ENCODE data around the gene TNIP1.

Gene TNIP1

DNA sequence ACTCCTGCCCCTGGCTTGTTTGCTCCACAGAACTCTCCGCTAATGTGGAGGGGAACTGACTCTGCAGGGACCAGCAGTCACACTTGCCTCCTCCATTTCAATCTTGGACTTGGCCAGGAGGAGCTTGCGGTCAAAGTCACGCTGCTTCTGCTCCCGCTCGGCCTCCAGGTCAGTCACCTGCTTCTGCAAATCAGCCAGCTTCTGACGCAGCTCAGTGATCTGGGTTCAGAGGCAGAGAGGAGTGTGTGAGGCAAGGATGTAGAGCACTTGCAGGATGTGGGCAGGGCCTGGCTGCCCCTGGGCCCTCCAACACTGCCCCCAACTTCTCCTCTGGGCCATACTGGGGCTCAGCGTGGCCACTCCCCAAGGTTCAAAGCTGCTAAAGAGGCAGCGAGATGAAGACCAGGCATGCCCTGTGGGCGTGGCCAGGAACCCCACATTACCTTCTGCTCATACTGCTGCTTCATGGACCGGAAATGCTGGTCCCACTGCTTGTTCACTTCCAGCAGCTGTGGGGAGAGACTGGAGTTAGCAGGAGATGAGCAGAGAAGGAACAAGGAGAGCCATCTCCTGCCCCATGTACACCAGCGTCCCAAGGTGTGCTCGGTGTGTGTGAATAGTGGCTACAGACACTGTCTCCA, 38.3 kb downstream of the TNIP1 start:
- Mint-ChIP-seq H3K36me3 (ENCODE audit: low read depth) (peaks cover 100% of the 10 kb centered on the region), H3K4me3 (no peak overlapping the region), H3K27ac (no peak overlapping the region), H3K4me1 (ENCODE audit: low read depth) (no peaks in the 10 kb centered on the region), H3K9me3 (no peaks in the 10 kb centered on the region), H3K27me3 (no peaks in the 10 kb centered on the region)
- intact Hi-C loops (cut with micrococcal nuclease), result no loop called here

- intact Hi-C loops (cut with micrococcal nuclease), result no loop called here
- H3K4me1 Mint-ChIP-seq (ENCODE audit: low read depth), result no peaks in the 10 kb centered on the region
- H3K36me3 Mint-ChIP-seq (ENCODE audit: low read depth), result peaks cover 100% of the 10 kb centered on the region
- H3K4me3 Mint-ChIP-seq, result no peak overlapping the region
- H3K27me3 Mint-ChIP-seq, result no peaks in the 10 kb centered on the region
- H3K27ac Mint-ChIP-seq, result no peak overlapping the region
- no peaks in the 10 kb centered on the region for H3K9me3 Mint-ChIP-seq
Observed at GRCh38 chr5:151041577-151042268, 39.1 kb downstream of the TNIP1 start.

DNA sequence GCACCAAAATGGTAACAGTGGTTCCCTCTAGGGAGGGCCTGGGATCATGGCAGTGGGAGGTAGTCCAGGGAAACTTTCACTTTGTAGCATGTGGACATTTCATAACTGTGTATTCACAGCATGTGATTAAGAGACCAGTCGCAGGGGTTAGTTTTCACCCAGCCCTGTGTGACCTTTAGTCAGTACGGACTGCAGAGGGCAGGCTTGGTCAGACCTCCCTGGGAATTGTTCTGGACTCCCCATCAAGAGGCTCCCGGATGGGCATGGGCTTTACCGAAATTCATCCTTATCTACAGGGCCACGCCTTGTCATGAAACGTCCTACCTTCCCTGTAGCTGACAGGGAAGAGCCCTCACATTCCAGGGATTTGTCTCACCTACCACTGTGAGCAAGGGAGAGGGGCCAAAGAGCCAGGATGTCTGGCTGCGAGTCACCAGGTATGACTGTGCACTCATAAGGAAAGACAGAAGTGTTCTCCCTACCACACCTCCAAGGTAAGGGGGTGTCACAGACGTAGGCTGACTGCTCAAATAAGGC, 40.6 kb downstream of the TNIP1 start:
- H3K27me3 Mint-ChIP-seq, result no peaks in the 10 kb centered on the region
- intact Hi-C loops (cut with micrococcal nuclease), result no loop called here
- peaks cover 99% of the 10 kb centered on the region for H3K36me3 Mint-ChIP-seq (ENCODE audit: low read depth)
- no peak overlapping the region for H3K27ac Mint-ChIP-seq
- H3K4me1 Mint-ChIP-seq (ENCODE audit: low read depth), result no peaks in the 10 kb centered on the region
- H3K9me3 Mint-ChIP-seq, result no peaks in the 10 kb centered on the region
- H3K4me3 Mint-ChIP-seq, result no peak overlapping the region

GRCh38 chr5:151039665-151040064, 41.2 kb downstream of the TNIP1 start:
- no peak overlapping the region for H3K4me3 Mint-ChIP-seq
- peaks cover 99% of the 10 kb centered on the region for H3K36me3 Mint-ChIP-seq (ENCODE audit: low read depth)
- H3K4me1 Mint-ChIP-seq (ENCODE audit: low read depth), result no peaks in the 10 kb centered on the region
- H3K27ac Mint-ChIP-seq, result no peak overlapping the region
- intact Hi-C loops (cut with micrococcal nuclease), result no loop called here
- no peaks in the 10 kb centered on the region for H3K27me3 Mint-ChIP-seq
- no peaks in the 10 kb centered on the region for H3K9me3 Mint-ChIP-seq

GRCh38 chr5:151038801-151039238, 42.0 kb downstream of the TNIP1 start:
- intact Hi-C loops (cut with micrococcal nuclease), result no loop called here
- Mint-ChIP-seq H3K9me3 (no peaks in the 10 kb centered on the region), H3K4me1 (ENCODE audit: low read depth) (no peaks in the 10 kb centered on the region), H3K27me3 (no peaks in the 10 kb centered on the region), H3K36me3 (ENCODE audit: low read depth) (peaks cover 99% of the 10 kb centered on the region), H3K27ac (no peak overlapping the region), H3K4me3 (no peak overlapping the region)

GRCh38 chr5:151038412-151038745, 42.5 kb downstream of the TNIP1 start:
- intact Hi-C loops (cut with micrococcal nuclease), result no loop called here
- H3K27me3 Mint-ChIP-seq, result no peaks in the 10 kb centered on the region
- peaks cover 99% of the 10 kb centered on the region for H3K36me3 Mint-ChIP-seq (ENCODE audit: low read depth)
- H3K9me3 Mint-ChIP-seq, result no peaks in the 10 kb centered on the region
- H3K4me3 Mint-ChIP-seq, result no peak overlapping the region
- no peaks in the 10 kb centered on the region for H3K4me1 Mint-ChIP-seq (ENCODE audit: low read depth)
- no peak overlapping the region for H3K27ac Mint-ChIP-seq

DNA sequence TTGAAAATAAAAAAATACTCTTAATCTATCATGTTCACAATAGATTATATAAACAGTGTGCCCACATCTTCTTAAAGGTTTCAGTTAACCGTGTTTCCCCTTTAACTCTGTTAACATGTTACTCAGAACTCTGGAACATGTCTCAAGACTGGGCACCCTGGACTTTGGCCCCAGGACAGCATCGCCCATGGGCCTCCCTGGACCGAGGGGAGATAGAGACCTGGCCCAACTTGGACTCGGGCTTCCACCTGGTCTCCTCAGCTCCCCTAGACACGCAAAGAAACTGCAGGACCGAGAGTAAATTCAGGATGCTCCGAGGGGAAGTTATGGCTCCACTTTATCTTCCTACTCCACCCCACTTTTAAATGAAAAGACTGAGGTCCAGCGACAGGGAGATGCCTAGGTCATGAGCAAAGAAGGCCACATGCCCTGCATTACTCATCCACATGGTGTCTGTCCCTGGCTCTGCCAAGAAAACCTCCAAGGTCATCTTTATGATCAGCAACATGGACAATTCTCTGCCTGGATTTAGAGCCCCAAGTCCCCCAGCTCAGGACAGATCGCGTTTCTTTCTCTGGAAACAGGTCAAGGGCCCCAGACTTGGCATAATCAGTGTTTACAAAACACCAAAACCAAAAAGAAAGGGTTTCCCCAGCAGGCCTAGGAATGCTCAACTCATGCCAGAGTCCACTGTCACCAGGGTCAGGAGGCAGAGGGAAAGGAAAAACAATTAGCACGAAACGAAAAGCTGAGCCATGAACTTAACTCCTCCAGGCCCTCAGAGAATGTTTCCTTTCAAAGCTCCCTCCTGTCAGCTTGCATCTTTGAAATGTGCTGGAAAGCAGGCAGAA, 43.0 kb downstream of the TNIP1 start:
- intact Hi-C loops (cut with micrococcal nuclease), result no loop called here
- no peaks in the 10 kb centered on the region for H3K4me1 Mint-ChIP-seq (ENCODE audit: low read depth)
- peaks cover 99% of the 10 kb centered on the region for H3K36me3 Mint-ChIP-seq (ENCODE audit: low read depth)
- H3K4me3 Mint-ChIP-seq, result no peak overlapping the region
- no peaks in the 10 kb centered on the region for H3K27me3 Mint-ChIP-seq
- peak overlapping the region; percentile 67 for H3K27ac Mint-ChIP-seq
- H3K9me3 Mint-ChIP-seq, result no peaks in the 10 kb centered on the region

DNA sequence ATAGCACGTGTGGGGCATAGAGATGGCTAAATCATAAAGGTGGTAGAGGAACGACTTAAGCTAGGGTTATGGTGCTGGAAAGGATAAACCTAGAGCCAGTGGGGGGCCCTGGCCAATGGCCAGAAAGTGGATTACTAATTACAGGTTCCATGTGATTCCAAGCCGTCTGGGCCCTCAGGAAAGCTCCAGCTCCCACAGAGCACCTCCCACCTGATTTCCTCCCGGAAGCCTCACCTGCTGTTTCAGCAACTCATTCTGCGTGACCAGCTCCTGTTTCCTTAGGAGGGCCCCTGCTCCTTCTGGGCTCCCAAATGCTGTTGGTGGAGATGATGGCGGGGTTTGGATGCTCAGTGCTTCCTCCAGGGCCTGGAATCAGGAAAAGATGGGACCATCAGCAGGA, 44.3 kb downstream of the TNIP1 start:
- Mint-ChIP-seq H3K4me3 (no peak overlapping the region), H3K36me3 (ENCODE audit: low read depth) (peaks cover 99% of the 10 kb centered on the region), H3K9me3 (no peaks in the 10 kb centered on the region), H3K4me1 (ENCODE audit: low read depth) (no peaks in the 10 kb centered on the region), H3K27ac (no peak overlapping the region), H3K27me3 (no peaks in the 10 kb centered on the region)
- intact Hi-C loops (cut with micrococcal nuclease), result no loop called here

DNA sequence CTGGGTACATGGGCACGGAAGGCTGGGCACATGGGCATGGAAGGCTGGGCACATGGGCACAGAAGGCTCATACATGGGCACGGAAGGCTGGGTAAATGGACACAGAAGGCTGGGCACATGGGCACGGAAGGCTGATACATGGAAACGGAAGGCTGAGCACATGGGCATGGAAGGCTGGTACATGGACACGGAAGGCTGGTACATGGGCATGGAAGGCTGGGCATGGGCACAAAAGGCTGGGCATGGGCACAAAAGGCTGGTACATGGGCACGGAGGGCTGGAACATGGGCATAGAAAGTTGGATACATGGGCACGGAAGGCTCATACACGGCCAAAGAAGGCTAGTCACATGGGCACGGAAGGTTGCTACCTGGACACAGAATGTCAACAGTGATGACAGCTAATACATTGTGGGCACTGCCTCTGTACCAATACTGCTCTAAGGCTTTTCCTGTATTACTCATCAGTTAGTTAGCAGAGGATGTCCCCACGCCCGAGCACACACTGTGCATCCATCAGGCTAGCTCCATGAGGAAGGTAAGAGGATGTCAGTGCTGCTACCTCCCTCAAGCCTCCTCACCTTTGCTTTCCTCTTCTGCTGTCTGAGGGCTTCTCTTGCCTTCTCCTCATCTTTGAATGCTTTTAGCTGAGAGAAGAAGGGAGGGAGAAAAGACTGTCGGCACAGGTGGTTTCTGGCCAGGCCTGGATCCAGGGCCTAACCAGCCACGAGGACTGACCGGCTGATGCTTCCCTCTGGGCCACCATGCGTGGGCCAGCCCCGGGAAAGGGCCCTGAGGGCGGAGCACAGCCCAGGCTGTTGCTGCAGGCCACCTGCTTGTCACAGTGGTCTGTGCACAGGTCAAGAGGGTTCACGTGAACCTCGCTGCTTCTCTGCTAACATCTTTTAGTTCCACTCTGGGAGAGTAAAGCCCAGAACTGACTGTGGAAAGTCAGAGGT, 46.1 kb downstream of the TNIP1 start:
- no peaks in the 10 kb centered on the region for H3K9me3 Mint-ChIP-seq
- H3K27me3 Mint-ChIP-seq, result no peaks in the 10 kb centered on the region
- no peak overlapping the region for H3K27ac Mint-ChIP-seq
- intact Hi-C loops (cut with micrococcal nuclease), result no loop called here
- peaks cover 5% of the 10 kb centered on the region for H3K4me1 Mint-ChIP-seq (ENCODE audit: low read depth)
- peaks cover 99% of the 10 kb centered on the region for H3K36me3 Mint-ChIP-seq (ENCODE audit: low read depth)
- no peak overlapping the region for H3K4me3 Mint-ChIP-seq

DNA sequence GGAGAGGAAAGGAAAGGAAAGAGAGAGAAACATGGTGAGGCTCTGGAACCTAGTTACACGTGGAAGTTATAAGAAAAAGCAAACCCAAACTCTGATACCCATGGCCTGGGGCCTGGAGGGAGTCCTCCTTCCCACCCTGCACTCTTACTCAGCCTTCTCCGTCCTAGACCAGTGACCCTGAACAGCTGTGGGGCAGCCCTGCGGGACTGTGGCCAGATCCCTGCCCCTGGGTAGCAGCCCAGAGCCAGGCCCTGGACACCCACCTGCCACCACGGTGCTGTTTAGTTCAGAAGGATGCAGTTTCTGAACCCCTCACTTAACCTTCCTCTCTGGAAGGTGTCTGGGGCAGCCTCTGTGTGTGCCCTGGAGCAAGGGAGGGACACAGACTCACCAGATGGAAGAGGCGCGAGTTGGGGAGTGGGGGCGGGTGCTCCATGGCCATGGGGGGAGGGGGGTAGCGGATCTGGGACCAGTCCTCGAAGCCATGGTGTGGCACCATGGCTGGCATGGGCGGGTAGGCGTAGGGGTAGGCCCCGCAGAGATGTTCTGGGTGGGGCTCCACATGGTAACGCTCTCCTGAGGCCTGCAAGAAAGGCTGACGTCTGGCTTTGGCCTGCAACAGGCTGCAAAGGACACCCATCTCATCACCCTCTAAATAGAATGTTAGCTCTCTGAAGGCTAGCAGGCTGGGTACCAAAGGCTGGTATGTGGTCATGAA, 47.5 kb downstream of the TNIP1 start:
- Mint-ChIP-seq H3K4me1 (ENCODE audit: low read depth) (peaks cover 11% of the 10 kb centered on the region), H3K4me3 (no peak overlapping the region), H3K27ac (no peak overlapping the region), H3K36me3 (ENCODE audit: low read depth) (peaks cover 99% of the 10 kb centered on the region), H3K27me3 (no peaks in the 10 kb centered on the region), H3K9me3 (no peaks in the 10 kb centered on the region)
- intact Hi-C loops (cut with micrococcal nuclease), result no loop called here

- H3K9me3 Mint-ChIP-seq, result no peaks in the 10 kb centered on the region
- no peaks in the 10 kb centered on the region for H3K27me3 Mint-ChIP-seq
- H3K36me3 Mint-ChIP-seq (ENCODE audit: low read depth), result peaks cover 99% of the 10 kb centered on the region
- H3K4me1 Mint-ChIP-seq (ENCODE audit: low read depth), result peaks cover 28% of the 10 kb centered on the region
- no peak overlapping the region for H3K27ac Mint-ChIP-seq
- H3K4me3 Mint-ChIP-seq, result no peak overlapping the region
- intact Hi-C loops (cut with micrococcal nuclease), result no loop called here
Observed at GRCh38 chr5:151031554-151031953, 49.3 kb downstream of the TNIP1 start.

DNA sequence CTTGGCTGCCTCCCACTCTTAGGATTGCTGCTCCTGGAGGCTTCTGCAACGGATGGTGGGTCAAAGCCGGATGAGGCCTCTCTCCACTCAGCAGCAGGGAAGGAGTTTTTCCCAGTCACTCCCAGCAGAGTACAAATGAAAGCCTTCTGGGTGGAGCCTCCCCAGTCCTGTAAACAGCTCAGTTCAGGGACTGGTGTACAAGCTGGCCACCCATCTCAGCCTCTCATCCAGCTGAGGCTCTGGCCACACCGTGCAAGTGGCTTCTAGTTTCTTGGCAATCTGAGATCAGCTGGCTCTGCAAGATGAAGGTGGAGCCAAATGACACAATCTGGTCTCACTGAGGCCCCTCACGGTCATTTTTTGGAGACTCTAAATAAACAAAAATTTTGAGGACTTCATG, 50.5 kb downstream of the TNIP1 start:
- H3K27ac Mint-ChIP-seq, result no peak overlapping the region
- no peaks in the 10 kb centered on the region for H3K9me3 Mint-ChIP-seq
- no peaks in the 10 kb centered on the region for H3K27me3 Mint-ChIP-seq
- no peak overlapping the region for H3K4me3 Mint-ChIP-seq
- peaks cover 100% of the 10 kb centered on the region for H3K36me3 Mint-ChIP-seq (ENCODE audit: low read depth)
- intact Hi-C loops (cut with micrococcal nuclease), result no loop called here
- peaks cover 39% of the 10 kb centered on the region for H3K4me1 Mint-ChIP-seq (ENCODE audit: low read depth)

DNA sequence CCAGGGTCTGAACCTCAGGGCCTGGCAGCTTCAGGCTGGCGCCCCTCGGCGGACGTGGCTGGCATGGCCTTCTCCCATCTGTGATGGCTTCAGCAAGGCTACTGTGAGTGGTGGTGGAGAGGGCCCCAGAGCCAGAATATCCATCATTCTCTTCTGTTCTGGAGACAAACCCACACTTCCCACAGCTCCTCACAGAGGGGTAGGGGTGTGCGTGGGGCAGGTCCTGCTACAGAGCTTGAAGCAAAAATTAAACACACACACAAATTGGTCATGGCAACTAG, 50.8 kb downstream of the TNIP1 start:
- Mint-ChIP-seq H3K27ac (no peak overlapping the region), H3K4me1 (ENCODE audit: low read depth) (peaks cover 43% of the 10 kb centered on the region), H3K4me3 (no peak overlapping the region), H3K27me3 (no peaks in the 10 kb centered on the region), H3K36me3 (ENCODE audit: low read depth) (peaks cover 99% of the 10 kb centered on the region), H3K9me3 (no peaks in the 10 kb centered on the region)
- intact Hi-C loops (cut with micrococcal nuclease), result no loop called here
